Left kidney (tissue), 2 donors: ENCODE results near the gene ADAM15. TPM values are rescaled to one million over a fixed set of nuclear protein-coding genes. Genes with fewer than 3 reads are reported as not detected.

Experiments
- DNase-seq: peaks from one replicate; pipeline ENCODE4 v3.0.0-alpha.2; 2013
- polyA plus RNA-seq: library from polyadenylated mRNA; unstranded; fragments of 120-200 nt; gene quantifications from one replicate; pipeline ENCODE4 v1.2.1, GENCODE V29; 2013; ENCODE audit not compliant: insufficient read length

ADAM15 gene
- polyA plus RNA-seq, 1 donor: 41.9 TPM

DNA sequence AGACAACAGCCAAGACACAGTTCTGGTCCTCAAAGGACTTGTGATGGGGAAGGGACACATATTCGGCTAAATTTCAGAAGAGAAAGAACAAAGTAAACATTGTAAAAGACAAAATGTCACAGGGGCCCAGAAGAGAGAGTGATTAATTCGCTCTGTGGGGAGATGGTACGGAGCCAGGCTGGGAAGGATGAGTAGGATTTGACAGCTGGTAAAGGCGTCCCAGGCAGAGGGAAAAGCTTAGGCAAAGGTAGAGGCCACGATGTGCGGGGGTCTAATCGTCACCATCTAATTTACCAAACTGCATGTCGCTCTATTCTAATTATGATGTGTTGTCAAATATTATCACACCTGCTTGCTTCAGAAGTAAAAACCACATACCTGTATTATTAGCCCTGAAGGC, 59.3 kb downstream of the ADAM15 start:
- no peak for DNase-seq

DNA sequence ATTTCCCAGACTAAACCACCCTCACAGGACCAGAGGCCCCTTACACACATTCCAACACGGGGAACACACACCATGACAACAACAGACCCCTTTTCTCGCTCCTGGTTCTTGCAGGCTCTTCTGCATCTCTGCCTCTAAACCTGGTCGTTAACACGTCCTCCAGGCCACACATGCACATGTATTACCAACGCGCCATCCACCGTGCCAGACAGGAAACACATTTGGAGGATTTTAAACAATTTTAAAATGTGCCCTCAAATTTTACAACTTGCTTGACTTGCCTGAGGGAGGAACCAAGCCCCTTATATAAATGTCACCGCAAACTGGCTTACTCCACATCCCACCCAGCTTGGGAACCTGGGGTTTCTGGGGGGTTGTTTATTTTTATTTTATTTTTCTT, 59.7 kb downstream of the ADAM15 start:
- no peak for DNase-seq

Other genes starting within 250 kb of the ADAM15 start
- 2.3 TPM for gene KCNN3, start 181.0 kb upstream of the ADAM15 start, polyA plus RNA-seq
- gene PMVK, start 114.6 kb upstream of the ADAM15 start, polyA plus RNA-seq: 34.9 TPM
- gene PBXIP1, start 95.2 kb upstream of the ADAM15 start, polyA plus RNA-seq: 59.6 TPM
- 42.6 TPM for gene PYGO2, start 89.5 kb upstream of the ADAM15 start, polyA plus RNA-seq
- 84.1 TPM for gene SHC1, start 80.6 kb upstream of the ADAM15 start, polyA plus RNA-seq
- gene CKS1B, start 76.6 kb upstream of the ADAM15 start, polyA plus RNA-seq: 110 TPM
- gene FLAD1, start 68.0 kb upstream of the ADAM15 start, polyA plus RNA-seq: 32.4 TPM
- gene LENEP, start 57.7 kb upstream of the ADAM15 start, polyA plus RNA-seq: 0.93 TPM
- 11.5 TPM for gene ZBTB7B, start 48.5 kb upstream of the ADAM15 start, polyA plus RNA-seq
- 2.5 TPM for gene DCST2, start 17.5 kb upstream of the ADAM15 start, polyA plus RNA-seq
- 0.58 TPM for gene DCST1, start 17.5 kb upstream of the ADAM15 start, polyA plus RNA-seq
- 20.2 TPM for gene EFNA4, start 12.4 kb downstream of the ADAM15 start, polyA plus RNA-seq
- gene EFNA3, start 27.5 kb downstream of the ADAM15 start, polyA plus RNA-seq: 6.1 TPM
- gene EFNA1, start 76.6 kb downstream of the ADAM15 start, polyA plus RNA-seq: 56.0 TPM
- 57.8 TPM for gene SLC50A1, start 84.5 kb downstream of the ADAM15 start, polyA plus RNA-seq
- gene DPM3, start 89.2 kb downstream of the ADAM15 start, polyA plus RNA-seq: 26.9 TPM
- gene KRTCAP2, start 122.0 kb downstream of the ADAM15 start, polyA plus RNA-seq: 134 TPM
- 4.4 TPM for gene TRIM46, start 122.5 kb downstream of the ADAM15 start, polyA plus RNA-seq
- 49.6 TPM for gene THBS3, start 156.6 kb downstream of the ADAM15 start, polyA plus RNA-seq
- 40.7 TPM for gene MTX1, start 157.4 kb downstream of the ADAM15 start, polyA plus RNA-seq
- gene ENTREP3, start 204.2 kb downstream of the ADAM15 start, polyA plus RNA-seq: 23.6 TPM
- 55.7 TPM for gene SCAMP3, start 211.0 kb downstream of the ADAM15 start, polyA plus RNA-seq
- gene CLK2, start 222.2 kb downstream of the ADAM15 start, polyA plus RNA-seq: 87.6 TPM
- 13.9 TPM for gene HCN3, start 226.1 kb downstream of the ADAM15 start, polyA plus RNA-seq